Keratinocyte (primary cell): ENCODE results near the gene ATP11A.

Source experiments
- EZH2 ChIP-seq: IDR thresholded peaks from one replicate; pipeline ENCODE4 v1.6.1; 2012; ENCODE audit warnings: inconsistent platforms, mild to moderate bottlenecking, low read length, moderate library complexity
- TF ChIP-seq, protein P1 (sequence below), 3 experiments: IDR thresholded peaks in 1 of 3; conservative IDR thresholded peaks in 1 of 3; optimal IDR thresholded peaks in 1 of 3; 2 replicates in 2 of 3; 3 replicates in 1 of 3; pipeline versions ENCODE3 to v1.5.1; 2011; ENCODE audit warnings: low read length in 3 of 3, mild to moderate bottlenecking in 3 of 3, moderate library complexity in 2 of 3, control low read depth in 1 of 3, inconsistent platforms in 1 of 3; ENCODE audit not compliant: insufficient read depth in 2 of 3; ENCODE audit errors: extremely low read depth in 1 of 3

GRCh38 chr13:112692104-112692503, 2.3 kb downstream of the ATP11A start:
- TF ChIP-seq, protein P1, sequence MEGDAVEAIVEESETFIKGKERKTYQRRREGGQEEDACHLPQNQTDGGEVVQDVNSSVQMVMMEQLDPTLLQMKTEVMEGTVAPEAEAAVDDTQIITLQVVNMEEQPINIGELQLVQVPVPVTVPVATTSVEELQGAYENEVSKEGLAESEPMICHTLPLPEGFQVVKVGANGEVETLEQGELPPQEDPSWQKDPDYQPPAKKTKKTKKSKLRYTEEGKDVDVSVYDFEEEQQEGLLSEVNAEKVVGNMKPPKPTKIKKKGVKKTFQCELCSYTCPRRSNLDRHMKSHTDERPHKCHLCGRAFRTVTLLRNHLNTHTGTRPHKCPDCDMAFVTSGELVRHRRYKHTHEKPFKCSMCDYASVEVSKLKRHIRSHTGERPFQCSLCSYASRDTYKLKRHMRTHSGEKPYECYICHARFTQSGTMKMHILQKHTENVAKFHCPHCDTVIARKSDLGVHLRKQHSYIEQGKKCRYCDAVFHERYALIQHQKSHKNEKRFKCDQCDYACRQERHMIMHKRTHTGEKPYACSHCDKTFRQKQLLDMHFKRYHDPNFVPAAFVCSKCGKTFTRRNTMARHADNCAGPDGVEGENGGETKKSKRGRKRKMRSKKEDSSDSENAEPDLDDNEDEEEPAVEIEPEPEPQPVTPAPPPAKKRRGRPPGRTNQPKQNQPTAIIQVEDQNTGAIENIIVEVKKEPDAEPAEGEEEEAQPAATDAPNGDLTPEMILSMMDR (optimal IDR thresholded peaks at IDR 0.05 in 1 of 3, IDR thresholded peaks at IDR 0.05 in 1 of 3, conservative IDR thresholded peaks at IDR 0.05 in 1 of 3; ENCODE audit: extremely low read depth in 1 of 3, insufficient read depth in 2 of 3, low read length in 3 of 3), result no peak
- no peak for TF ChIP-seq EZH2
